COR-L47 (cell line): ENCODE measurements around the gene IFRD2.
"Not testable (repeated sequence)": the region's sequence is repeated elsewhere in the genome, so short reads cannot be mapped to it uniquely, and the experiment has no call there.

Source experiments
- DNase-seq: peaks from one replicate; lab custom pipeline; 2025; lab: John Stamatoyannopoulos, UW

Gene IFRD2

GRCh38 chr3:50323614-50324199, 31.5 kb upstream of the IFRD2 start:
- DNase-seq: no peak

DNA sequence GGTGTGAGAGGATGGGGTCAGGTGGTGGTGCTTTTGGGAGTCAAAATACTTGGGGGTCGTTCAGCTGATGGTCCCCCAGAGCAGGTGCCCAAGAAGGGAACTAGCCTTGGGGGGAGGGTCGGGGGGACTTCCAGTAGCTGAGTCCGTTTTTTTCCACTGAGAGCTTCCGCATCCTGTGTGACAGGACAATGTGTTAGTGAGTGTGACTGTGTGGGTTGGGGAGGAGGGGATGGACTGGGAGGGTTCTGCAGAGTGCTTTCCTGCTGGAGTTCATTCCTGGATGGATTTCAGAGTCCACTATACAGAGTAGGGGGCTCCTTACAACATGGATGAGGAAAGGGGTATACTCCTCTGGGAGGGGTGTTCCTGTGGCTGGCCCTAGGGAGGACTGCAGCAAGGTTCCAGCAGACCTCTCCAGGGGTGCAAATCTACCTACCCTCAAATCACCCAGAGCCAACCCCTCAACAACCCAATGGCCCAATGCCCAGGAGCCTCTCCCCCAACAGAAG, 30.9 kb upstream of the IFRD2 start:
- no peak for DNase-seq

GRCh38 chr3:50322386-50323091, 30.3 kb upstream of the IFRD2 start, which contains the start of gene HYAL2:
Gene HYAL2, minus strand, starts transcription at chr3:50322745. Its CDS starts 2,256 bp downstream, at chr3:50320489.
- DNase-seq: peak; percentile 12

- no peak for DNase-seq
Observed at GRCh38 chr3:50322115-50322385, 29.8 kb upstream of the IFRD2 start.

- peak; percentile 50 for DNase-seq
Observed at GRCh38 chr3:50321336-50322114, 29.3 kb upstream of the IFRD2 start.

- peak; percentile 46 for DNase-seq
Observed at GRCh38 chr3:50320853-50321335, 28.7 kb upstream of the IFRD2 start.

DNA sequence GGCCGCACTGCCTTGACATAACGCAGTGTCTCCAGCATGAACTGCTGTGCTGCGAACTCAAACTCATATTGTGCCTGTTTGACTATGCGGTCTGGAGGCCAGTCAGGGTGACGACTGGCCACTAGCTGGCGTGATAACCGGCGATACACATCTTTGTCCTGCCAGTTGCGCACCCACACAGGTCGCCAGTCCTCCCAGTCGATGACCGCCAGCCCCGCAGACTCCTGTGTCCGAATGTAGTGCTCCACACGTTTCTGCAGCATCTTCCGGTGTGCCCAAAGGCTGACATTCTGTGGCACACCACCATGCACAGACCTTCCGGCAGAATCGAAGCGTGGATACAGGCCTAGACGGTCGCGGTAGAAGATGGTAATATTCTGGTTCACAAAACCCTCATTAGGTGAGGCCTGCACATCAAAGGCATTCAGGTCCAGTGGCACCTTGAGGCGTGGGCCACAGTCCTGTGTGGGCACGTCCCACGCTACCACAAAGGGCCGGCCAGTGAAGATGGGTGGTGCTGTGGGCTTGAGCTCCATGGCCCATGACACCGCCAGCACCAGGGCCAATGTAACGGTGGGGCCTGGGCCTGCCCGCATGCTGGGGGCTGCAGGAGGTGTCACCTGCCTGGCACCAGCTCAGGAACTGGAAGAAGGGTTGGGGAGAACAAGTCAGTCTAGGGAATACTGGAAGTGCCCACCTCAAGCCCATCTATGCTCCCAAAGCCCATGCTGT, 27.8 kb upstream of the IFRD2 start:
- no peak for DNase-seq

DNA sequence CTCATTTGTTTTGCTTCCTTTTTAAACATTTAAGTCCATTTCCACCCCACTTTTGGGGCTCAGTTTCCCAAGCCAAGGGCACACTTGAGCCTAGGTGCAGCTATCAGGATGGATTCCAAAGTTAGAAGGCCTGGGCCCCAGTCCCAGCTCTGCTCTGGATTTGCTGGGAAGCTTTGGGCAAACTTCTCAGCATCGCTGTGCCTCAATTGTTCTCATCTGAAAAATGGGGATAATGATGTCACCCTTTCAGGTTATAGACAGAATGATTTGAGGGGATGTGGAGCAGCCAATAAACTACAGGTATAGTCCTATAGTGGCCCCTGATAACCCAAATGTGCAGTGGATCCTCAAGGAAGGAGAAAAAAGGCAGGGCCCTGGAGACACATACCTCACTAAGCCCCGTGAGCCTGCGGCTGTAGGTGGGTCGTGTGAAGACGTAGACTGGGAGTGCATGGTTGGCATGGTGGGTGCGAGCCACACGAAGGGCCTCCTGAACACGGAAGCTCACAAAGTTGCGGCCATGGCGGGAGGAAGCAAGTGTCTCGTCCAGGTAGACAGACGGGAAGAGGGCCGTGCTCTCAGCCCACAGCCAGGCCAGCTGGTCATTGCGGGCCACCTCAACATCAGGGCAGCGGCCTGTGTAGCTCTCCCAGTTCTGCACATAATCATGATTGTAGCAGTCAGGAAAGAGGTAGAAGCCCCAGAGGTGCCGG, 27.1 kb upstream of the IFRD2 start:
- DNase-seq: no peak

- DNase-seq: no peak
Observed at GRCh38 chr3:50318615-50319014, 26.4 kb upstream of the IFRD2 start.

DNA sequence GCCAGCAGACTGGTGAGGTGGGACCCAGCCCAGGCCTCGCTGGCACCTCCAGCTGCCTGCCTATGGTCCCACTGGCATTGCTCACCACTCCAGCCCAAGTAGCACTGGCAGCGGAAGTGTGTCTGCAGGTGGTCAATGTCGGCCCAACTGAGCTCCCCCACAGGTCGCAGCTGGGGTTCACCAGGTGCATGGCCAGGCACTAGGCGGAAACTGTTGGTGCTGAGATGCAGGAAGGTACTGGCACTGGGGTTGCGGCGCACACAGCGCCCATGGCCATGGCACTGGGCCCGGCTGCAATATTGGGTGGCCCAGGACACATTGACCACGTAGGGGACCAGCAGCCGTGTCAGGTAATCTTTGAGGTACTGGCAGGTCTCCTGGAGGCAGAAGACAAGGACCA, 25.9 kb upstream of the IFRD2 start:
- DNase-seq: no peak

DNA sequence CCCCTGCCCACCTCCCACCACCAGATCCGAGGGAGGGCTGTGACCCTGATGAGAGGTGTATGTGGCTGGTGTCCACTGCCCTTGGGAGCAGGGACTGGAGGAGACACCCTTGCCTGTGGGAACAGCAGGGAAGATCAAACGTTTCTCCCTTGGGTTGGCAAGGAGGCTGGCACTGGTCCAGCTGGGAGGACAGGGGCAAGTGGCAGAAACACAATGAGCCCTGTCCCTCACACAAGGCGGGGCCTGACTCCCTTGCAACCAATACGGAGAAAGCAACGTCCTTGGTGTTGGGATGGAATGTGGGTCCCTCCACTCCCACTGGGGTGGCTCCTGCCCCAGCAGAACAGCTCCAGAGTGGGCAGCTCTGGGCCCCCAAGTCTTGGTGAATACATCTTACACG, 25.1 kb upstream of the IFRD2 start:
- no peak for DNase-seq

DNA sequence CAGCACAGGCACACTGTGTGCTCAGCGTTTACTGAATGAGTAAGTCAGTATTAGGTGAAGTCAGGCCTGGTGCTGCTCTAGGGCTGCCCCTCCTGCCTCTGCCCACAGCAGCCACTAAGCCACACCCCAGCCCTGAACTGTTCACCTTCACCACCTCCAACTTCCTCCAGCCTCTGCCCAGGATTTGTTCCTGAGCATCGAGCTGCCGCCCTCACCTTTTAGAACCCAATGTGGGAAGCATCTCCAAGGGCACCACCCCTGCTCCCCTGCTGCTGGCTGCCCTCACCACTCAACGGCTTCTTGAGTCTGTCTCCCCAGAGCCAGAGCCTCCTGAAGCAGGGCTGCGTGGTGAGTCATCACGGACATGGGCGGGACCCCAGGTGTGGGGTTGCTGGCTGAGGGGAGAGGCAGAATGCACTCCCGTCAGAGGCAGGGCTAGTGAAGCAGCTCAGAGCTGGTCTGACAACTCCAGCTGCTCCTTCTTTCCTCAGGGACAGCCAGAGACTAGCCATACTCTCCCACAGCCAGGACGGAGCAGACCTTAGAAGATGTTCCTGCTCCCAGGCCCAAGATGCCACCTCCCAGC, 24.5 kb upstream of the IFRD2 start:
- peak; percentile 2 for DNase-seq

GRCh38 chr3:50314816-50315215, 22.6 kb upstream of the IFRD2 start:
- DNase-seq: no peak

GRCh38 chr3:50314342-50314741, 22.1 kb upstream of the IFRD2 start:
- DNase-seq: no peak

DNA sequence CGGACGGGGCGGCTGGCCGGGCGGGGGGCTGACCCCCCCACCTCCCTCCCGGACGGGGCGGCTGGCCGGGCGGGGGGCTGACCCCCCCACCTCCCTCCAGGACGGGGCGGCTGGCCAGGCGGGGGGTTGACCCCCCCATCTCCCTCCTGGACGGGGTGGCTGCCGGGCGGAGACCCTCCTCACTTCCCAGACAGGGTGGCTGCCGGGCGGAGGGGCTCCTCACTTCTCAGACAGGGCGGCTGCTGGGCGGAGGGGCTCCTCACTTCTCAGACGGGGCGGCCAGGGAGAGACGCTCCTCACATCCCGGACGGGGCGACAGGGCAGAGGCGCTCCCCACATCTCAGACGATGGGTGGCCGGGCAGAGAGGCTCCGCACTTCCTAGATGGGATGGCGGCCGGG, 19.8 kb upstream of the IFRD2 start:
- DNase-seq: not testable (repeated sequence)

DNA sequence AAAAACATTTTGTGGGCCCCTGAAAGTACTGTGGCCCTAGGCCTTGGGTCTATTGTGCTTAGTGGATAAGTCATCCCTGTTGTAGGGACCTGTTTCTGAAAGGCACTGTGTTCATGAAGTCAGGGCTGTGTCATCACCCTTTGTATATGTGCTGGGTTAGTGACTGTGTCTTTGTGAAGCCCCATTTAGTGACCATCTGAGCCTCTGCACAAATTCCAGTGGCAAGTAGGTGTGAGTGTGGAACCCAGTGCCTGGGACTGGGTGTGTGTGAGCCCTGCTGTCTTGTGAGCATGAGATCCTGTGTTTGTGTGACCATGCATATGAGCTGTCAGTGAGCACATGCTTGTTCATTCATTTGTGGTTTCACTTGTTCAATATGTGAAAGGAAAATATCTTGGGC, 12.4 kb upstream of the IFRD2 start:
- DNase-seq: no peak

GRCh38 chr3:50303013-50303815, 11.0 kb upstream of the IFRD2 start, which contains the start of gene HYAL1:
Gene HYAL1, minus strand, starts transcription at chr3:50303574. Its CDS starts 618 bp downstream, at chr3:50302956.
- DNase-seq: no peak

DNA sequence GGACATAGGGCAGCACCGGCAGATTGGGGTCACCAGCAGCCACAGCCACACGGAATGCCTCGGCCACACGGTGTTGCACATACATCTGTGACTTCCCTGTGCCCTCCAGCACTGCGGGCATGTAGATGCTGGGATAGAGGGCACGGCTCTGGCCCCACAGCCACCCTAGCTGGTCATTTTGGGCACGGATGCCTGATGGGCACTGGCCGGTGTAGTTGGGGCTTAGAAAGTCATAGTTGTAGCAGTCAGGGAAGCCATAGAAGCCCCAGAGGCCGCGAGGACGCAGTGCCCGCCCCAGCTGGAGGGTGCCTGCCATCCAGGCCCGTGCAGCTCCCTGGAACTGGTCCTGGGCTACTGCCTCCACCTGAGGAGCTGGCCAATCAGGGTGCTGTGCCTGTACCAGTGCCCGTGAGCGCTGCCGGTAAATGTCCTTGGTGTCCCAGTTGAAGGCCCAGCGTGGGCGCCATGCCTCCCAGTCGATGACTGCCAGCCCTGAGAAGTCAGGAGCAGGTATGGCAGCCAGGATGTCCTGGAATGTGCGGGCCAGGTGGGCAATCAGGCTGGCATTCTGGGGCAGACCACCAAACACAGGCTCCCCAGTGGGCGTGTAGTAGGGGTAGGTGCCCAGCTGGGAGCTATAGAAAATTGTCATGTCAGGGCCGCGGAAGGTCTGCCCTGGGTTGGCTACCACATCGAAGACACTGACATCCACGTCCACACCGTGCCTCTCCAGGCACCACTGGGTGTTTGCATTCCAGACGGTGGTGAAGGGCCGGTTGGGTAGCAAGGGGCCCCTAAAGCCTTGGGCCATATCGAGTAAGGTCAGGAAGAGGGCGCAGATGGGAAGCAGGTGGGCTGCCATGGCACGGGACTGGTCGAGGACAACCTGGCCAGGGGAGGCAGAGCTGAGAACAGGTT, 10.1 kb upstream of the IFRD2 start:
- DNase-seq: no peak

DNA sequence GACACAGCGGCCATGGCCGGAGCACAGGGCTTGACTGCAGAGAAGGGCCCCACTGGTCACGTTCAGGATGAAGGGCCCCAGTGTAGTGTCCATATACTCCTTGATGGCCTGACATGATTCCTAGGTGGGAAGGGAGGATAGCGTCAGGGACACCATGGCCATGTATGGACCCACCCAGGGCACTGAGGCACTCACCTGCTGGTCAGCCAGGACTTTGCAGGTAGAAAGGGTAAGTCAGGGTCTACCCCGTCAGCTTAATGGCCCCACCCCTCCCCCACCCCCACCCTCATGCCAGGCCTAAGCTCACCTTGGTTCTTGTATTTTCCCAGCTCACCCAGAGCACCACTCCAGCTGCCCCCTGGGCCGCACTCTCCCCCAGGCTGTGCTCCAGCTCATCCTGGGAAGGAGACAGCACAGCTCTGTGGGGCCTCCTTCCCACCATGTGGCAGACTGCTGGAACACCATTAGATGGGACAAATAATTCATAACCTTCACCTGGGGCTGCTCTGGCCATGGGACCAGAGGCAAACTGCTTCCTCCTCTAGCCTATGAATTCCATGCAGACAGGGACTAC, 8.5 kb upstream of the IFRD2 start:
- DNase-seq: no peak
